GM21619 (cell line): ENCODE measurements around the gene DNAJC13.
A peak's percentile ranks its signal among the peaks of the same experiment; 100 is the strongest.

Experiments
- ATAC-seq: cut with Tn5 transposase; IDR thresholded peaks from one replicate; pipeline ENCODE4 v1.9.1; 2021; ENCODE audit not compliant: unreplicated experiment

The DNAJC13 gene

DNA sequence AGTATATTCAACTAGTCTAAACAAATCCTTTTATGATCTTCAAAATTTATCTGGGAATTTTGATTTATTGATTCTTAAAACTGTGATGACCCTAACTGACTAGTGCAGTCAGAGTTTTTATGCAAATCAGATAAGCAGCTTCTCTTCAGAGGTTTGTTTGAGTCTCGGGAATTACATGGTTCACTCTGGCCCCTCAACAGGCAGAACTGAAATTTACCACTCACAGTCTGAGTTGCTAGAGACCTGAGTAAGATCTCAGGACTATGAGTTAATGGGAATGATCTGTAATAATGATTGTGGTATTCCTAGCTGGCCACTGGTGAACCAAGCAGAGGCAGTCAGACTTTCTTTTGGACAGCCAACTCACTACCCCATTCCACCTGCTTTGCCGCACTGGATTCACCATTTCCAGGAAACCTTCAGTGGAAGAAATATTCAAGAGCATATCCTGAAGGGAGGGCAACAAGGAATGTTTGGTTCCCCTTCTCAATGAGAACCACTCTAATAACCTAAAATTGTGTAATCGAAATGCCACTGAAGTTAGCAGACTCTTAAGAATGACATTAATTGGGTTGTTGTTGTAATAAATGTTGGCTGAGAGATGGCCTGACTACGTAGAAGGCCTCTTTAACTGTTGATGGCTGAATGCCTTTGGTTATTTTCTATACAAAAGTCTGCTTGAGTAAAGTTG, 11.5 kb upstream of the DNAJC13 start:
- no peak for ATAC-seq

- no peak for ATAC-seq
Observed at GRCh38 chr3:132406587-132406986, 10.7 kb upstream of the DNAJC13 start.

GRCh38 chr3:132407025-132407424, 10.3 kb upstream of the DNAJC13 start:
- ATAC-seq, result no peak

GRCh38 chr3:132414841-132415240, 2.5 kb upstream of the DNAJC13 start:
- ATAC-seq, result no peak

DNA sequence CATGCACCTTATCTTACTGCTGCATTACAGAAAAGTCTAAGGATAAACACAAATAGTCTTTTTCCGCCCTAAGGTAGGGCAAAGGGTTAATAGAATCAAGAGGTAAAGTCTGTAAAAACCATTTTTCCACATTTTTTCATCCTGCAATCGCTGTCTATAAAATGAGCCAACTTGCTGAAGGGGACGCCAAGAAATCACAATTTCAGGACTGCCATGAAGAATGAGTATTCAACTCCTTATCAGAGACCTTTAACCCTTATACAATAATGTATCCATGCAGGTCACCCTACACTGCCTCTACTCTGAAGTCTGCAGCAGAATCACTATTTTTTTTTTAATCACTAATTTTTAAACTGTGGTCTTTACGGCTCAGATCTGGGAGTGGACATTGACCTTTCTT, 1.1 kb upstream of the DNAJC13 start:
- ATAC-seq, result no peak

DNA sequence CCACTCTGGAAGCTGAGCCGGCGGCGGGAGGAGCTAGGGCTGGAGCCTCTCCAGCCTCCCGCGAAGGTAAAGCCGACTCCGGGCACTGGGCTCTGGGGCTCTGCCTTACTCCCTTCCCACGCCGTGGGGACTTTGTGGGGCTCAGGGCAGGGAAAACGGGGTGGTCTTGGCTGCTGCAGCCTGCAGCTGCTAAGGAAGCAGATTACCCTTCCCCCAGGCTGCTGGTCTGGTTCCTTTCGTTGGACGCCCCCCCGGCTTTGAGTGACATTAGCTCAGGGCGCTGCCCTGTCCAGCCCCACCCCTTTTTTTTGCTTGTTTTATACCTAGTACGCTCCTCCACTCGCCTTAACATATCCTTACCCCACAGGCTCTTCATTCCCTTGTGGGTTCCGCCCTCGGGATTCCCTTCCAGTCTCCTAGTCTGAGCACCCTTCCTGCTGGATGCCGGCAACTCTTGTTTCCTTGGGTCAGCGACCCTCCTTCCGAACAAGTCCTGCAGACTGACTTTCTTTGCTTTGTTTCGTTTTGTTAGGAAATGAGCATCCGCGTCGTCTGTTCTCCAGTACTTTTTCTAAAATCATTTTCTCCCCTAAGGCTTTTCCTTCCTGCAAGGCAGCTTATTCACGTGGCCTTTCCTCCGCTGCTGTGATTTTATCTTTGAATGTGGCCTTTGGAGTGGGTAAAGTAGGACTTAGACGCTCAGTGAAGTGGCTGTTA, 551 bp downstream of the DNAJC13 start:
- ATAC-seq, result peak; percentile 44

GRCh38 chr3:132418916-132419315, 1.6 kb downstream of the DNAJC13 start:
- ATAC-seq, result no peak

GRCh38 chr3:132421832-132422231, 4.5 kb downstream of the DNAJC13 start:
- ATAC-seq, result no peak

- no peak for ATAC-seq
Observed at GRCh38 chr3:132422531-132422930, 5.2 kb downstream of the DNAJC13 start.

DNA sequence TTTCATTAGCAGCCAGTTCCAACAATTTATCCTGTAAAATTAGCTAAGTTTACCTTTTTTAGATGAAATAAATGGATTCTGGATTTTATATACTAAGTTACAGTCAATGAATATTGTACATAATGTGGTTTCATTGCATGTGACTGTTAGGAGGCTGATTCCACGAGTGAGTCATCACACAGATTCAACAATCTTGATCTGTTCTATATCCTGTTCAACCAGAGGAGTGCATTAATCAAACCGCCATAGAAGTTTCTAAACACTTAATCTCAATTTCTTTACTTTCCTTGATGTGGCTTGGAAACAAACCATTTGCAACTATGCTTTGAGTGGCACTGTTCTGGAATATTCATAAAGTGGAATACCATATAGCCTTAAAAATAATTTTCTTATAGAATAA, 15.3 kb downstream of the DNAJC13 start:
- ATAC-seq, result no peak

GRCh38 chr3:132433121-132433520, 15.8 kb downstream of the DNAJC13 start:
- ATAC-seq, result no peak

DNA sequence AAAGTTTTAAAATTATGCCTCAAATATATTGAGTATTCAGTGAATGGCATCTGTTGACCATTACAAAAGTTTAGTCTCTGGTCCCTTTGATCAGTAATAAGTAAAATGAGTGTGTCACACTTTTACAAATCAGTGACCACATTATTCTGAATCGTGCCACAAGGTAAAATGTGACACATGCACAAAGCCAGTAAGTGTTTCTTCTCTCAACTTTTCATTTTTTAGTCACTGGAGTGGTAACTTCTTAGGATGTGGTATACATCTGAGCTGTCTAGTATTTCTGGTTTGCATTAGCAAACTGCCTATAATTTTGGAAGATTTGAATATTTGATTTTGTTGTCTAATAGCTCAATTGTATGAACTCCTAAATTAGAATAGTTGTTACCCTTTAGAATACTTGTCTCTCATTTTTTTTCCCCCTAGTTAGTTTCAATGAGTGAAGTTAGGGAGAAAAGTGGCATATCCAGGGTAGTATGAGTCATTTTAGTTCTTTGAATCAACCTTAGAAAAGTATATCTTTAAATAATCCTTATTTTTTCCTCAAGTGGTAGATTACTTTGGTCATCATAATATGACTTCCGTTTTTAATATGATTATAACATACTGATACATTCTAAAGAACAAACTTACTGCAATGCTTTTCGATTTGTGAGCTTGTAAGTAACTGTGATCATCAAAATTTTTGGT, 18.1 kb downstream of the DNAJC13 start:
- no peak for ATAC-seq

- no peak for ATAC-seq
Observed at GRCh38 chr3:132435911-132436425, 18.7 kb downstream of the DNAJC13 start.

- no peak for ATAC-seq
Observed at GRCh38 chr3:132443421-132443820, 26.1 kb downstream of the DNAJC13 start.

- no peak for ATAC-seq
Observed at GRCh38 chr3:132444383-132444782, 27.1 kb downstream of the DNAJC13 start.

- peak; percentile 57 for ATAC-seq
Observed at GRCh38 chr3:132445817-132446216, 28.5 kb downstream of the DNAJC13 start.

DNA sequence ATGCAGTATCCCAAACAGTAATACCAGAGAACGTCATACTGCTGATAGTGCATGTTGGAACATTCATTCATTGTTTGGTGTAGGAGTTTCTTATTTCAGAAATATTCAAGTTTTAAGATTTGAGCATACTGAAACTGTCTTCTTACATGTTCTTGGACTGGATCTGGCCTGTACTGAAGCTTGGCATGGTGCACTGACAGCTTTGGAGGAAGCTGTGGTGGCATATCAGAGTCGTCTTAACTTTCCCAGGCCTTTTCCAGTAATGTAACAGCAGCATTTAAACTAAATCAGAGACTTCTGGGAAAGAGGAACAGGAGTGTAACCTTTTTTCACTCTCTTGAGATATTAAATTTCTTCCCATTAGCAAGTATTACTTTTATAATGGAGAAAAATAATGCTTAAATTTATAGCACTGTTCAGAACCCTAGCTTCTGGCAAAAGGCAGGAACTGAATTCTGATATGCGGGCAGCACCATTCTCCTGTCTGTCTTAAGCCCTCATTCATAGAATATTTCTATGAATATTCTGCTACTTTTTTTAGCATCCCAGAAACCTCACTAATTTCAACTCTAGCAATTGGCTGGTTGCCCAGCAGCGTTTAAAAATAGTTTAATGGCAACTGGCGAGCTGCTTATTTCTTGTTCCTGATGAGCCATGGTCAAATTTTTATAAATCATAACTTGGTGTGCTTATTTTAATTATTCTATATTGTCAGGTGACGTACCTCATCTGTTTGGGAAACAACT, 31.1 kb downstream of the DNAJC13 start:
- ATAC-seq, result no peak

GRCh38 chr3:132456136-132456535, 38.8 kb downstream of the DNAJC13 start:
- ATAC-seq, result no peak

GRCh38 chr3:132456571-132456970, 39.3 kb downstream of the DNAJC13 start:
- ATAC-seq, result no peak

DNA sequence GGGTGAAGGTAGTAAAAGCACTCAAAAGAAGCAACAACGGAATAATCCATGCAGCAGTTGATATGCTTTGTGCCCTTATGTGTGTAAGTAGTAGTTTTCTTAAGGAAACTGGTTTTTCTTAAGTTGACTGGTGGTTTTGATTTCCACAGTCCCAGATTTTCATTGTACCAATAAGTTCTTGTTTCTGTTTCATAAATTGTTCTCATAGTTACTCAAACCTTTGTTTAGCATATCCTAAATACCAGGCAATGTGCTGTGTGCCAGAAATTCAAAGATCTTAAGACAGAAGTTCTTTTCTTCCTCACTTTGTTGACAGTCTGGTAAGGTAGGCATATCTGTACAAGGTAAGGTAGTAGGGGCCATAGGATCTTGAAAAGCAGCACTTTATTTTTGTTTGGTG, 40.0 kb downstream of the DNAJC13 start:
- ATAC-seq, result no peak

GRCh38 chr3:132459551-132459950, 42.2 kb downstream of the DNAJC13 start:
- no peak for ATAC-seq
